ENCODE results near the gene PPP3CA.

DNA sequence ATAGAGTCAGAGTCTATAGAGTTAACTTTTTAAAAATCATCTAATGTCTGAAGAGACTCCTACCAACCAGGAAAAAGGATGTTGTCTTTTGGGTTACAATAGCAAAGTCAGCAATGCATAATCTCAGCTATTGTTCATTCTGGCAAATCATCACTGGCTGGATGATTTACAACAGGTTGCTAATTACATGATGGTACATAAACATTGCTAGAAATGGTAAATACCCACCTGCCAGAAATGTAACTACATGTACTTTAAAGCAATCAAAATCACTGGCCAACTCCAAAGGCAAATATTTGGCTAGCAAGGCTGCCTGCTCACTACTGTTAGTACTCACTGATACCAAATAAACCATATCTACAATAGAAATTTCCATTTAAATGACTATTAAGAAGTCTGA, 91.1 kb downstream of the PPP3CA start:
- TF ChIP-seq, protein P1, sequence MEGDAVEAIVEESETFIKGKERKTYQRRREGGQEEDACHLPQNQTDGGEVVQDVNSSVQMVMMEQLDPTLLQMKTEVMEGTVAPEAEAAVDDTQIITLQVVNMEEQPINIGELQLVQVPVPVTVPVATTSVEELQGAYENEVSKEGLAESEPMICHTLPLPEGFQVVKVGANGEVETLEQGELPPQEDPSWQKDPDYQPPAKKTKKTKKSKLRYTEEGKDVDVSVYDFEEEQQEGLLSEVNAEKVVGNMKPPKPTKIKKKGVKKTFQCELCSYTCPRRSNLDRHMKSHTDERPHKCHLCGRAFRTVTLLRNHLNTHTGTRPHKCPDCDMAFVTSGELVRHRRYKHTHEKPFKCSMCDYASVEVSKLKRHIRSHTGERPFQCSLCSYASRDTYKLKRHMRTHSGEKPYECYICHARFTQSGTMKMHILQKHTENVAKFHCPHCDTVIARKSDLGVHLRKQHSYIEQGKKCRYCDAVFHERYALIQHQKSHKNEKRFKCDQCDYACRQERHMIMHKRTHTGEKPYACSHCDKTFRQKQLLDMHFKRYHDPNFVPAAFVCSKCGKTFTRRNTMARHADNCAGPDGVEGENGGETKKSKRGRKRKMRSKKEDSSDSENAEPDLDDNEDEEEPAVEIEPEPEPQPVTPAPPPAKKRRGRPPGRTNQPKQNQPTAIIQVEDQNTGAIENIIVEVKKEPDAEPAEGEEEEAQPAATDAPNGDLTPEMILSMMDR (conservative IDR thresholded peaks at IDR 0.05; ENCODE audit: low read depth, low read length), result no peak
- no peak for TF ChIP-seq EZH2 (IDR thresholded peaks at IDR 0.05; ENCODE audit: low read length, unreplicated experiment)
